GM10248 (cell line): Measurements from ENCODE around the gene RAB11A.

ENCODE experiments used
- CTCF ChIA-PET: fragments of 300-600 bp; sonication (Branson Sonifier 250); formaldehyde crosslinking; extraction: SDS; loops from one replicate; lab custom pipeline; 2021; ENCODE audit warnings: antibody characterized with exemption; lab: Yijun Ruan, JAX
- POLR2A ChIA-PET: fragments of 350-650 bp; sonication (Branson Sonifier 250); formaldehyde crosslinking; extraction: SDS; loops from one replicate; lab custom pipeline; 2020; ENCODE audit warnings: antibody characterized with exemption; lab: Yijun Ruan, JAX
- DNase-seq: peaks from one replicate; pipeline ENCODE4 v3.0.0; 2012; ENCODE audit errors: extremely low spot score
- TF ChIP-seq, protein P1 (sequence below): IDR thresholded peaks from 2 replicates; pipeline ENCODE4 v1.5.1; 2012; ENCODE audit warnings: mild to moderate bottlenecking, low read depth; ENCODE audit errors: extremely low read depth, missing control alignments, control extremely low read depth

The RAB11A gene

DNA sequence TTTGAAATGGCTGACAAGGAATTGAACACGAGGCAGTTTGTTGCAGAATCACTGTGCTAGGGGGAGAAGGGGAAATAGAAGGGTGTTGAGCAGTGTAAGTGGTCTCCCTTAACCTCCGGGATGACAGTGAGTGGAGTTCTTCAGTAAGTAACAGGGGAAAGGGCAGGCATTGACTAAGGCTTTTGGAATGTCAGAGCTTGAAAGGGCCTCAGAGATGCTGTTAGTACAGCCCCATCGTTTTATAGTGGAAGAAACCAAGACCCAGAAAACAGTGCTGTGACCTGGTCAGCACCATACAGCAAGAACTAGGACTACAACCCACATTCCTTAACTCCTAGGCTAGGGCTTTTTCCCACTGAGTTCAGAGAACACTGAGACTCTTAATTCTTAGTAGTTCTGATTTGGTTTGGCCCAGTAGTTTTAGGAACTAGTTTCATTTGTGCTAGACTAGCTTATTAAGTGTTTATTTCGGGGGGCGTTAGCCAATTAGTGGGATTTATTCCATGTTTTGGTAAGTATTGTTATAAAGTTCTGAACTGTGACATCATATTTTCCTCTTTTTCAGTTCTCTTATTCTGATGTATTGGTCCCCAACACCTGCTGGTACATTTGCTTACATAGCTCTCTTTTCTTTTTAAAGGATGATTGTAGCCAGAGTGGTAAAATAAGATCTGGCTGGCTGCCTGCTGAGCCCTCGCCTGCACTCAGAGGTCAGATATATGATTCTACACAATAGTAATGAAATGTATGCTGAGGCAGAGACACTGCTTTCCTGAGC lies 34.2 kb downstream of the RAB11A start:
- POLR2A ChIA-PET = interaction anchor here (0.6 to 1.6 kb wide), 2 partner anchors 14 to 599 kb away, joined by 4 read pairs; partner anchors contain the start of gene RNU5B-1
- CTCF ChIA-PET = interaction anchor here (1.3 to 7.1 kb wide), 4 partner anchors 9 to 41 kb away, joined by 3 to 43 read pairs (median 4); no protein-coding TSS in a partner anchor
- DNase-seq = no peak
- TF ChIP-seq, protein P1, sequence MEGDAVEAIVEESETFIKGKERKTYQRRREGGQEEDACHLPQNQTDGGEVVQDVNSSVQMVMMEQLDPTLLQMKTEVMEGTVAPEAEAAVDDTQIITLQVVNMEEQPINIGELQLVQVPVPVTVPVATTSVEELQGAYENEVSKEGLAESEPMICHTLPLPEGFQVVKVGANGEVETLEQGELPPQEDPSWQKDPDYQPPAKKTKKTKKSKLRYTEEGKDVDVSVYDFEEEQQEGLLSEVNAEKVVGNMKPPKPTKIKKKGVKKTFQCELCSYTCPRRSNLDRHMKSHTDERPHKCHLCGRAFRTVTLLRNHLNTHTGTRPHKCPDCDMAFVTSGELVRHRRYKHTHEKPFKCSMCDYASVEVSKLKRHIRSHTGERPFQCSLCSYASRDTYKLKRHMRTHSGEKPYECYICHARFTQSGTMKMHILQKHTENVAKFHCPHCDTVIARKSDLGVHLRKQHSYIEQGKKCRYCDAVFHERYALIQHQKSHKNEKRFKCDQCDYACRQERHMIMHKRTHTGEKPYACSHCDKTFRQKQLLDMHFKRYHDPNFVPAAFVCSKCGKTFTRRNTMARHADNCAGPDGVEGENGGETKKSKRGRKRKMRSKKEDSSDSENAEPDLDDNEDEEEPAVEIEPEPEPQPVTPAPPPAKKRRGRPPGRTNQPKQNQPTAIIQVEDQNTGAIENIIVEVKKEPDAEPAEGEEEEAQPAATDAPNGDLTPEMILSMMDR = no peak

DNA sequence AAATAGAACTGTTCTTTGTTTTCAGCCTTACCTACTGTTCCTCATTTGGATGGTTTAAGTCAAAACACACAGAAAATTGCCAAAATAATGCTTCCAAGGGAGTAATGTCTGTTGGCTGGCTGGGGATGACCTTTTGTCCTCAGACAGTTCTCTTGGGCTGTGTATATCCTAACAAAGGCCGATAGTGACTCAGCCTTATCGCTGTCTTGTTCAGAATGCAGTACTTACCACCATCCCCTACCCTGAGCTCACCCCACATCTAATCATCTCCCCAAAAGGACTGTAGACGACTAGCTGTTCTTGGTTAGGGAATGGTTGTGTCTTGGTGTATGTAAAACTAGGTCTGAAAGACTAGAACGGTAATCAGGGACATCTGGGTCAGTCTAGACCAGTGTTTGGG lies 35.0 kb downstream of the RAB11A start:
- CTCF ChIA-PET = interaction anchor here (0.9 to 7.1 kb wide), 6 partner anchors 8 to 265 kb away, joined by 3 to 43 read pairs (median 4); no protein-coding TSS in a partner anchor
- DNase-seq = no peak
- TF ChIP-seq, protein P1 = no peak
- POLR2A ChIA-PET = interaction anchor here (0.6 to 1.6 kb wide), 2 partner anchors 13 to 600 kb away, joined by 4 read pairs; partner anchors contain the start of gene RNU5B-1

DNA sequence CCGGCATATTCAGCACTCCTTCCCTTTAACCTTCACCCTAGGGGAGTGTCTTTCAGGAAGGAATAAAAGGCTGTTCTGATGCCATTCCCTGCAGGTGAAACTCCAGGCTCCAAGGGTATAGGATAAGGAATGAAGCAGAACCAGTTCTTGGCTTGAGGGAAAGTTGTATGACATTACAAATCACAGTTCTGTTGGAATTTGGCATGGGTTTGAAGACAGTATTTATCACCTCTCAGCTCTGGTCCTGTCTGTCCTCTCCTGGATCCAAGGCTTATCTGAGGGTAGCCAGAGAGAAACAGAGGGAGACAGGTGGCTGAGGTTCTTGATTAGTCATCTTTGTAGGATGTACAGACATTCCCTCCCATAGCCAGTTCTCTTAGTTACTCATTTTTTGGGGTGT lies 37.1 kb downstream of the RAB11A start:
- no peak for DNase-seq
- TF ChIP-seq, protein P1 = no peak
- ChIA-PET POLR2A (no interaction called here), CTCF (interaction anchor here (7.1 kb wide), 1 partner anchor 11 kb away, joined by 43 read pairs; no protein-coding TSS in a partner anchor)

DNA sequence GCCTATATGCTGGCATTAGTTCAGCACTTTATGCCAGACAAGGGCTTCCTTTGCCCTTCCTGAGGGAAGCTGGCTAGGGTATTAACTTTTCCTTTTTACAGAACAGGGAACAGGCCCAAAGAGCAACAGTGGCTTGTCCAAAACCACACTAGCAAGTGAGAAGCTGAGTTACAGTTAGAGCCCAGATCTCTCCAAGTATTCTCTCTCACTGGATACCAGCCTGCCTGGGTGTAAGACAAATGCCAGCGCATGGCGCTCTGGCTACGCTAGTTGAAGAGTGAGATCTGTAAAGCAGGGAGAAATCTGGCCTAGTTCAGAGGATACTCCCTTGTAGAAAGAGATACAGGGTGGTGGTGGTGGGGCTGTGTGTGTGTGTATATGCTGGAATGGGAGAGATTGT lies 38.4 kb downstream of the RAB11A start:
- ChIA-PET POLR2A (no interaction called here), CTCF (interaction anchor here (0.8 to 7.1 kb wide), 3 partner anchors 8 to 14 kb away, joined by 3 to 43 read pairs (median 15); no protein-coding TSS in a partner anchor)
- DNase-seq = no peak
- TF ChIP-seq, protein P1 = no peak

DNA sequence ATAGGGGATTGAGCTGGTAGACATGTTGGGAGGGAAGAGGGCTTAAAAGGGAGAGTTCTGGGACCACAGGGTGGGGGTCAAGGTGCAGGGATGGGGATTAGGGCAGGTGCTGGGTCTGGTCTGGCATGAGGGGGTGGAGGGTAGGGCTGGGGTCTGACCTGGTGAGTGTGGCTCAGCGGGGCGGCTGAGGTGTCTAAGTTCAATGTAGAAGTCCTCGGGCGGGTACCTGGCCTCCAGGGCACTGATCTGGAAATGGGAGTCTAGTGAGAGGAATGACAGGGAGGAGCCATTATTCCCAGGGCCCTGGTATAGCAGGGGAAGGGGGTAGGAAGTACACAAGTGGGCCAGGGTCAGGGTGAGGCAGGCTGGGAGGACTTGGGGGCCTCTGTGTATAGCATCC lies 39.6 kb downstream of the RAB11A start:
- TF ChIP-seq, protein P1 = no peak
- ChIA-PET CTCF (interaction anchor here (4.9 to 7.1 kb wide), 2 partner anchors 8 to 12 kb away, joined by 15 to 43 read pairs; no protein-coding TSS in a partner anchor), POLR2A (no interaction called here)
- DNase-seq = no peak

DNA sequence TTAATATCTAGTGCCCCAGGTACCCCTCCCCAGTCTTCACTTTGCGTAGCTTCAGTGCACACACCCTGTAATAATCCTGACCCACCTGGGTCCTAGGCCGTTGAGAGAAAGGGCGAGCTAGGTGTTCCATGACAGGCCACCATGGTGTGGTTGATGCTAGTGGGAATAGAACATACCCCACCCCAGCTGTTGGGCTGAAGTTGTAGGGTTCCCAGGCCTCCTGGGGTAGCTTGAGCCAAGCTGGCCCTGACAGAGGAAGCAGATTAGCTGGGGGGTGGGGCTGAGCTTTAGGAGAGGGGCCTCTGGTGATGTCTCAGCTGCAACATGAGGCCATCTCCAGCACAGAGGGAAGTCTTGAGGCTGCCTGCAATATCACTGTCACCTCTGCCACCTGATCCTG lies 40.5 kb downstream of the RAB11A start:
- POLR2A ChIA-PET = no interaction called here
- CTCF ChIA-PET = interaction anchor here (1.2 to 4.9 kb wide), 3 partner anchors 11 to 271 kb away, joined by 3 to 15 read pairs (median 4); no protein-coding TSS in a partner anchor
- DNase-seq = peak; percentile 2
- TF ChIP-seq, protein P1 = no peak
